ENCODE results near the gene KIAA1549.
"Not testable (repeated sequence)": the region's sequence is repeated elsewhere in the genome, so short reads cannot be mapped to it uniquely, and the experiment has no call there.

KIAA1549 gene

GRCh38 chr7:138981332-138982203 is at the start of gene KIAA1549:
Gene KIAA1549 (minus strand): TSS chr7:138981389. CDS start chr7:138981269, 120 bp downstream.
- peak in 2 of 3 experiments; percentile 14 to 57 for DNase-seq (ENCODE audit: low read depth in 3 of 3)

DNA sequence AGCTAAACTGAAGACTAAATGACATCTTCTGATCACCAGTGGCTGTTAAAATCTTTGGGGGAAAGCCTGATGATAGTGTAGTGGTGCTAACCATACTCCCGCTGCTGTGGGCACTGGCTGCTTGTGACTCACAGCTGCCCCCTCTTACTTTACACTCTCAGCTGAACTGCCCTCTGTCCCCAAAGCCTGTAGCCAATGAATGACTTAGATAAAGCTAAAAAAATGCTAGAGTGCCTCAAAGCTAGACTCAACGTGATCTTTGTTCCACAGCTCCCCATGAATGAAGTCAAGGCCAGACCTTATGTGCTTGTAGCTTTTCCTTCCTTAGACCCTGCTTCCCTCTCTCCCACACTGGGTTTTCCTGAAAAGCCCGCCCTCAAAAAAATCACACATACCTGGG is 48.2 kb upstream of the KIAA1549 start:
- no peak for DNase-seq (ENCODE audit: low read depth in 3 of 3)

DNA sequence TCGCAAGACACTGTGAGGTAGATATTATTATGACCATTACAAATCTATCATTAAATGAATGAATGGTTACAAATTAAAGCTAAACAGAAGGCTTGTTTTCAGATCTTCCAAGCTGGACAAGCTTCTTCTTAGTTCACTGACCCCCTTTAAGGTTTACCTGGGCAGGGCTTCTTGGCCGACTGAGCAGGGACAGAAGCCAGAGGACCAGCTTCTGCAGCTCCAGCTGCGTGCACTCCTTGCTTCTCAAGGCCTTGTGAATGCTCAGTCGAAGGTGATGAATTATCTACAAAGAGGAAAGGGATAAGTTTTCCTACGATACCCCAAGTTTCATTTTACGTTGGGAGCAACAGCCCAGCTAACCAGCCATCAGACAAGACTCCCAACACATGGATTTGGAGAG is 45.4 kb upstream of the KIAA1549 start:
- no peak for DNase-seq (ENCODE audit: low read depth in 3 of 3)

GRCh38 chr7:139025861-139026260 is 44.7 kb upstream of the KIAA1549 start:
- not testable (repeated sequence) for DNase-seq (ENCODE audit: low read depth in 3 of 3)

GRCh38 chr7:139023076-139023475 is 41.9 kb upstream of the KIAA1549 start:
- no peak for DNase-seq (ENCODE audit: low read depth in 3 of 3)

GRCh38 chr7:139022286-139022685 is 41.1 kb upstream of the KIAA1549 start:
- DNase-seq (ENCODE audit: low read depth in 3 of 3) = no peak

DNA sequence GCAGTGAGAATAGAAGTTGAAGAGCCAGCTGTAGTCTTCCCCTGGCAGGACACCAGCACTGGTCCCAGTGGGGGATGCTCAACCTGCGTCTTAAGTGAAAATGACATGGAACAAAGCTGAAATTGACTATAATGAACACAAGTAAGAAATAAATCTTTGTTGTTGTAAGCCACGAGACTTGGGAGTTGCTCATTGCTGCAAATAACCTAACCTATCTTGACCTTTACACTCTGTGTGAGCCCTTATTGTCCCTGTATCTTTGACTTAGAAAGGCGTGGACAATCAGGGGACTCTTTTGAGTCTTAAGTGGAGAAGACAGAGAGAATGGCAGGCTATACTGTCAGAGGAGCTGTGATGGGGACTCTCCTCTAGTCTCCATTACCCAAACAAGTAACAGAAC is 37.7 kb upstream of the KIAA1549 start:
- DNase-seq (ENCODE audit: low read depth in 3 of 3) = no peak

- DNase-seq (ENCODE audit: low read depth in 3 of 3) = peak; percentile 27 to 40 (median 38)
Observed at GRCh38 chr7:139016931-139017511, 35.8 kb upstream of the KIAA1549 start.

DNA sequence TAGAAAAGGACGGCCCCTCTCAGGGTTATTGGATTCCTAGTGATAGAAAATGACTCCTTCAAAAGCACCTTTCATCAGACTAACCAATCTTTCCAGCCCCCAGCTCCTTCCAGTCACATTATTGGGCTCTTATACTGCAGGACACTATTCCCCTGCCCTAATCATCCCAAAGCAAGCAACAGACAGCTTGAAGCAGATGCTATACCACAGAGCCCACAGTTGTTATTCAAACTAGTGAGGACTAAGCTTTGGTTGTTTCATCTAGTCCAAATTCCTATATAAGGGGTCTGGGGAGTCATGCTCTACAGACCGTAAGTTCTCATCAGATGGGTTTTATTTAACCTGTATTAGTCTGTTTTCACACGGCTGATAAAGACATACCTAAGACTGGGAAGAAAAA is 30.2 kb upstream of the KIAA1549 start:
- DNase-seq (ENCODE audit: low read depth in 3 of 3) = no peak

DNA sequence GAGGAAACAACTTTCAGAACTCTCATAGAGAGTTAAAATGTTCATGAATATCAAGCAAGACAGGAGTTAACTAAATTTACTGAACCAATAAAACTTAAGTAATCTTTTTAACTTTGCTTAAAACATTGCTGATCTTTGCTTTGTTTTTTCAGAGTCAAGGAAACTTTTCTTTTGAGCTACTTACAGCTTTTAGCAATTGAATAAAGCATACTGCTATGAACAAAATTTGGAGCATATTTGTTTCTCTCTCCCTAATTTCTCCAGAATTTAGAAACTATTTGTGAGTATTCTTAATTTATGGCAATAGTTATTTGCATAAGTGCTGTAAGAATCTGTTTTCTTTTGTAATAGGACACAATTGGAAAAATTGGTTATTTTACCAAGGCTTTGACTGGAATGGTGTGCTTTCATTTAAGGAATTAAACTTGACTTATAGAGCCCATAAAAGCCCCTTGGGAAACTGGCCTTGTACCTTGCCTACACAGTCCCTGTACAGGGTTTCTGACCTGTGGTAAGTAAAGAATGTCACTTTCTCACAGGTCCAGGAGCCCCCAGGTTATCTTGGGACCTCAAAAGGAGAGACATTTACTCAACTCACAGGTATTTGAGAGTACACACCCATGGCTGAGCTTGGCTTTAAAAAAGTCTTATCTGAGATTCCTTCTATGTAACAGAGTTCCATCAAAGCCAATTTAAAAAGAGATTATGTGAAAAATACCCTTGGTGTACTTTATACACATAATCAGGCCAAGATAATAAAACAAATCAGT is 23.3 kb upstream of the KIAA1549 start:
- no peak for DNase-seq (ENCODE audit: low read depth in 3 of 3)

DNA sequence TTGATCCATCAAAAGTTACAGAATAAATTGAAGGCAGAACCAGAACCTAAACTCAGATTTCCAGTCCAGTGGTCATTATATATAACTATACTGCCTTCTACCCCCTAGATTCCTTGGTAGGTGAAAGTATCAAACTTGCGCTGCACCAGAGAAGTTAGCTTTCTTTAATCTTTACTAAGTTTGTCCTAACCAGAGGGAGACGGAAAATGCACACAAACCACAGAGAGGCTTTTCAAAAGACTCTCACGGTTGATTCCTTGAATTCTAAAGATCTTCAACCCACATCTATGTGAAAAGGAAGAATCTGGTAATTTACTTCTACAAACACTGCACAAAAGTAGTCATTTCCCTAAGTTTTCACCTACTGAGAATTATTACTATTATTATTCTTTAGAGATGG is 18.2 kb upstream of the KIAA1549 start:
- DNase-seq (ENCODE audit: low read depth in 3 of 3) = no peak

- no peak for DNase-seq (ENCODE audit: low read depth in 3 of 3)
Observed at GRCh38 chr7:138992052-138992531, 10.9 kb upstream of the KIAA1549 start.

- DNase-seq (ENCODE audit: low read depth in 3 of 3) = no peak
Observed at GRCh38 chr7:138987686-138988085, 6.5 kb upstream of the KIAA1549 start.

DNA sequence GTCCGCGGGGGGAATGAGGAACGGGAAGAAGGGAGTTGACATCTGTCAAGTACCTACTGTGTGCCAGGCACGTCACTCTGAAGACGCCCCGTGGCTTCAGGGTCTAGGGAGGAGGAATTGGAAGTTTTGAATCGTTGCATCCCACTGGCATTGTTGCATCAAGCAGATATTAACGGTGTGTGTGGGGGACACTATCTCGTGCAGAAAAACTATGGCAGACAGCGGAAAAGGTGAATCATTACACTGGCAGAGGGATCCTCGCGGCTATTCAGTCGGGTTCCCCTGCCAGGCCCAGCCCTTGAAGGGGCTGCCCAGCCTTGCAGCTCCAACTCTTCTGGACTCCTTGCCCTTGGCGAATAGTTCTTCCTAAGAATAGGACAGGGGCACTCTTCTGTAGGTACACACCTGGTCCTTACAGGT is 1.0 kb upstream of the KIAA1549 start:
- DNase-seq (ENCODE audit: low read depth in 3 of 3) = no peak

- DNase-seq (ENCODE audit: low read depth in 3 of 3) = no peak
Observed at GRCh38 chr7:138980563-138981291, 462 bp downstream of the KIAA1549 start.

GRCh38 chr7:138979988-138980562 is 1.1 kb downstream of the KIAA1549 start:
- no peak for DNase-seq (ENCODE audit: low read depth in 3 of 3)

- no peak for DNase-seq (ENCODE audit: low read depth in 3 of 3)
Observed at GRCh38 chr7:138979226-138979979, 1.8 kb downstream of the KIAA1549 start.

DNA sequence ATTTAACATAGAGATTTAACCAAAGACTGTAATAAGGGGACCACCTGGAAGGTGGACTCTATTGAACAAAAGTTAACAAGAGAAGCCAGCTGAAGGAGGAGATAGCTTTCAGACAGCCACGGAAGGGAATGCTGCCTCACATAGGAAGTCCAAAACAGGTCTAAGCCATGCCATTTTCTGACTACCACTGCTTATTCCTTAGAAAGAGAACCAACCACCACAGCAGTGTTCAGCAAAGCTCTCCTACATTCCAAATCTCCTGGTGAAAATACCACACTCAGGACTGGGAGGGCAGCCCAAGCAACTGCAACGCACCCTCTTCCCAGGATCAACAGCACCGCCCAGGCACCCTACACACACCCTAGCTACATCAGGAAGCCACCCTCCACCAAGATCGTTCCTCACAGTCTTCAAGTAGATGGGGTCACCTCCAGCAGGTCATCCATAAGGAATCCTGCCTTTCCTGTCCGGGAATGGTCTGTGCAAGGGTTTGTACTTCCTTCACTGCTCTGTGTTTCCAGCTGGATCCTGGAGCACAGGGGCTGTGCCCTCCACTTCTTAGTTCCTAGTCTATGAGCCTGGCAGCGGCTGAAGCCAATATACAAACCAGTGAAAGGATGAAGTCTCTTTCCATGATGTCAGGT is 2.5 kb downstream of the KIAA1549 start:
- DNase-seq (ENCODE audit: low read depth in 3 of 3) = no peak

DNA sequence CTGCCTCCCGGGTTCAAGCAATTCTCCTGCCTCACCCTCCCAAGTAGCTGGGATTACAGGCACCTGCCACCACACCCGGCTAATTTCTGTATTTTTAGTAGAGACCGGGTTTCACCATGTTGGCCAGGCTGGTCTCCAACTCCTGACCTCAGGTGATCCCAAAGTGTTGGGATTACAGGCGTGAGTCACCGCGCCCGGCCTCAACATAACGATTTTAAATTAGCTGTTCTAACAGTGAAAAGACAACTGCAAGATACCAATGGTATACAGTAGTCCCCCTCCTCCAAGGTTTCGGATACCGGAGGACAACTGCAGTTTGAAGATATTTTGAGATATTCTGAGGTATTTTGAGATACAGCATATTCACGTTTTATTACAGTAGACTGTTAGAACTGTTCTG is 5.0 kb downstream of the KIAA1549 start:
- not testable (repeated sequence) for DNase-seq (ENCODE audit: low read depth in 3 of 3)
